CD14-positive monocyte (primary cell): ENCODE data around the gene DTL. TPM values are rescaled to one million over a fixed set of nuclear protein-coding genes. Genes with fewer than 3 reads are reported as not detected.
A peak's percentile ranks its signal among the peaks of the same experiment; 100 is the strongest.

Experiments
- DNase-seq, 3 donors: peaks; one replicate each; pipeline ENCODE4 v3.0.0-alpha.2; 2011 to 2022
- H2AFZ ChIP-seq: 2 replicates; pipeline ENCODE4 v1.6.0; 2012; ENCODE audit warnings: mild to moderate bottlenecking, low read depth, low read length, inconsistent platforms; ENCODE audit not compliant: insufficient read depth, poor library complexity, severe bottlenecking
- H3K27ac ChIP-seq, 2 donors: 1 replicate in 1 of 2; 2 replicates in 1 of 2; pipeline ENCODE4 v1.5.1; 2012 to 2013; ENCODE audit warnings: low read length in 2 of 2, control low read depth in 1 of 2, inconsistent platforms in 1 of 2, low read depth in 1 of 2, mild to moderate bottlenecking in 1 of 2
- H3K27me3 ChIP-seq, 2 donors: one replicate each; pipeline versions ENCODE4 v1.6.0 to v1.6.1; 2011 to 2013; ENCODE audit warnings: low read length in 2 of 2; ENCODE audit not compliant: control insufficient read depth in 2 of 2, insufficient read depth in 2 of 2
- H3K36me3 ChIP-seq, 2 donors: replicated peaks in 1 of 2; 1 replicate in 1 of 2; 2 replicates in 1 of 2; pipeline versions ENCODE4 v1.5.1 to v1.6.1; 2012 to 2013; ENCODE audit warnings: low read length in 2 of 2, control low read depth in 1 of 2, inconsistent platforms in 1 of 2, mild to moderate bottlenecking in 1 of 2; ENCODE audit not compliant: insufficient read depth in 2 of 2, control insufficient read depth in 1 of 2
- H3K4me1 ChIP-seq, 2 donors: 1 replicate in 1 of 2; 2 replicates in 1 of 2; pipeline versions ENCODE4 v1.5.1 to v1.6.1; 2012 to 2013; ENCODE audit warnings: low read length in 2 of 2, control low read depth in 1 of 2, inconsistent platforms in 1 of 2, mild to moderate bottlenecking in 1 of 2, moderate library complexity in 1 of 2; ENCODE audit not compliant: insufficient read depth in 2 of 2, control insufficient read depth in 1 of 2
- H3K4me2 ChIP-seq: replicated peaks from 2 replicates; pipeline ENCODE3; 2012; ENCODE audit warnings: low read length, moderate library complexity, mild to moderate bottlenecking; ENCODE audit not compliant: poor library complexity, severe bottlenecking; ENCODE audit errors: extremely low read depth
- H3K4me3 ChIP-seq, 3 experiments: fragments of 200-600 bp in 1 of 3; sonication (generic) in 1 of 3; replicated peaks in 1 of 3; 1 replicate in 2 of 3; 2 replicates in 1 of 3; pipeline ENCODE4 v1.5.1; 2011 to 2013; ENCODE audit warnings: low read length in 3 of 3, mild to moderate bottlenecking in 3 of 3, control low read depth in 2 of 3, low read depth in 2 of 3, inconsistent platforms in 1 of 3, moderate library complexity in 1 of 3
- H3K79me2 ChIP-seq: 2 replicates; pipeline ENCODE4 v1.6.0; 2012; ENCODE audit warnings: mild to moderate bottlenecking, control low read depth, inconsistent platforms, low read length, moderate library complexity; ENCODE audit not compliant: insufficient read depth
- H3K9ac ChIP-seq: 2 replicates; pipeline ENCODE4 v1.6.0; 2017; ENCODE audit warnings: low read length, mild to moderate bottlenecking; ENCODE audit not compliant: insufficient read depth, poor library complexity, severe bottlenecking
- H3K9me3 ChIP-seq, 2 donors: replicated peaks in 1 of 2; 1 replicate in 1 of 2; 2 replicates in 1 of 2; pipeline versions ENCODE4 v1.5.1 to v1.6.1; 2012 to 2013; ENCODE audit warnings: low read length in 2 of 2, control low read depth in 1 of 2; ENCODE audit not compliant: control insufficient read depth in 1 of 2, insufficient read depth in 1 of 2
- H4K20me1 ChIP-seq: 2 replicates; pipeline ENCODE4 v1.6.0; 2012; ENCODE audit warnings: mild to moderate bottlenecking, low read length, control low read depth, moderate library complexity; ENCODE audit not compliant: insufficient read depth
- H3K27ac Mint-ChIP-seq, 7 donors: one replicate each; pipeline ENCODE4 v1.8.0; 2020; ENCODE audit warnings: mild to moderate bottlenecking in 7 of 7, mixed read lengths in 7 of 7, moderate library complexity in 6 of 7, inconsistent platforms in 2 of 7
- H3K27me3 Mint-ChIP-seq, 3 donors: one replicate each; pipeline ENCODE4 v1.8.0; 2021 to 2022; ENCODE audit warnings: low read depth in 3 of 3, mild to moderate bottlenecking in 3 of 3, mixed read lengths in 3 of 3, moderate library complexity in 3 of 3, inconsistent platforms in 1 of 3
- H3K36me3 Mint-ChIP-seq, 2 donors: one replicate each; pipeline ENCODE4 v1.8.0; 2020; ENCODE audit warnings: mixed read lengths in 2 of 2, inconsistent platforms in 1 of 2, mild to moderate bottlenecking in 1 of 2
- H3K4me1 Mint-ChIP-seq: one replicate; pipeline ENCODE4 v1.8.0; 2020; ENCODE audit warnings: mild to moderate bottlenecking, mixed read lengths
- H3K4me3 Mint-ChIP-seq, 2 donors: one replicate each; pipeline ENCODE4 v1.8.0; 2020; ENCODE audit warnings: mild to moderate bottlenecking in 2 of 2, mixed read lengths in 2 of 2, moderate library complexity in 1 of 2
- H3K9me3 Mint-ChIP-seq, 7 donors: one replicate each; pipeline ENCODE4 v1.8.0; 2020 to 2022; ENCODE audit warnings: mixed read lengths in 7 of 7, mild to moderate bottlenecking in 6 of 7, moderate library complexity in 6 of 7, inconsistent platforms in 2 of 7
- WGBS: methylation state at CpG from one replicate; pipeline ENCODE4 v1.1.5; 2013; ENCODE audit warnings: missing lambda C conversion rate; ENCODE audit not compliant: insufficient coverage; 5-methylcytosine and 5-hydroxymethylcytosine counted together
- intact Hi-C, 2 donors: fragments of 100-400 bp; cut with micrococcal nuclease; formaldehyde crosslinking; loops; one replicate each; pipeline versions ENCODE4 v1.15.0 to v1.15.1; 2023
- polyA plus RNA-seq, 3 donors: library from polyadenylated mRNA; depleted of rRNA in 1 of 3; unstranded in 2 of 3; stranded (reverse) in 1 of 3; fragments of 300-500 nt in 2 of 3; fragments of >200 nt in 1 of 3; fragmentation: Illumina TruSeq in 2 of 3; gene quantifications; 1 replicate in 2 of 3; 2 replicates in 1 of 3; pipeline ENCODE4 v1.2.3, GENCODE V29; 2012 to 2021
- TF ChIP-seq, protein P1 (sequence below): fragments of 200-600 bp; IDR thresholded peaks from one replicate; pipeline ENCODE4 v1.8.0; 2022; ENCODE audit warnings: antibody characterized with exemption, mild to moderate bottlenecking

DTL gene
- polyA plus RNA-seq, 3 donors, result not detected

- Mint-ChIP-seq H3K27ac (no peak overlapping the region), H3K9me3 (no peaks in the 10 kb centered on the region), H3K4me3 (no peak overlapping the region), H3K27me3 (no peaks in the 10 kb centered on the region), H3K36me3 (peaks cover 4 to 20% of the 10 kb centered on the region in 2 donors), H3K4me1 (no peaks in the 10 kb centered on the region)
- no peak for DNase-seq
- Histone ChIP-seq H3K36me3 (peaks cover 3 to 10% of the 10 kb centered on the region in 2 donors), H4K20me1 (no peaks in the 10 kb centered on the region), H3K4me3 (no peak overlapping the region), H3K4me2 (no peak overlapping the region), H3K9me3 (no peaks in the 10 kb centered on the region), H3K79me2 (no peaks in the 10 kb centered on the region), H3K9ac (no peak overlapping the region), H3K27me3 (no peaks in the 10 kb centered on the region), H3K4me1 (peaks cover 12 to 17% of the 10 kb centered on the region in 2 donors), H3K27ac (no peak overlapping the region), H2AFZ (peak overlapping the region; percentile 7)
- WGBS, result no CpG with 5 or more reads among the region's 1 CpG
- TF ChIP-seq, protein P1, sequence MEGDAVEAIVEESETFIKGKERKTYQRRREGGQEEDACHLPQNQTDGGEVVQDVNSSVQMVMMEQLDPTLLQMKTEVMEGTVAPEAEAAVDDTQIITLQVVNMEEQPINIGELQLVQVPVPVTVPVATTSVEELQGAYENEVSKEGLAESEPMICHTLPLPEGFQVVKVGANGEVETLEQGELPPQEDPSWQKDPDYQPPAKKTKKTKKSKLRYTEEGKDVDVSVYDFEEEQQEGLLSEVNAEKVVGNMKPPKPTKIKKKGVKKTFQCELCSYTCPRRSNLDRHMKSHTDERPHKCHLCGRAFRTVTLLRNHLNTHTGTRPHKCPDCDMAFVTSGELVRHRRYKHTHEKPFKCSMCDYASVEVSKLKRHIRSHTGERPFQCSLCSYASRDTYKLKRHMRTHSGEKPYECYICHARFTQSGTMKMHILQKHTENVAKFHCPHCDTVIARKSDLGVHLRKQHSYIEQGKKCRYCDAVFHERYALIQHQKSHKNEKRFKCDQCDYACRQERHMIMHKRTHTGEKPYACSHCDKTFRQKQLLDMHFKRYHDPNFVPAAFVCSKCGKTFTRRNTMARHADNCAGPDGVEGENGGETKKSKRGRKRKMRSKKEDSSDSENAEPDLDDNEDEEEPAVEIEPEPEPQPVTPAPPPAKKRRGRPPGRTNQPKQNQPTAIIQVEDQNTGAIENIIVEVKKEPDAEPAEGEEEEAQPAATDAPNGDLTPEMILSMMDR, result no peak
- intact Hi-C loops, result no loop called here
Measured at GRCh38 chr1:212108187-212108586, 72.6 kb downstream of the DTL start.

DNA sequence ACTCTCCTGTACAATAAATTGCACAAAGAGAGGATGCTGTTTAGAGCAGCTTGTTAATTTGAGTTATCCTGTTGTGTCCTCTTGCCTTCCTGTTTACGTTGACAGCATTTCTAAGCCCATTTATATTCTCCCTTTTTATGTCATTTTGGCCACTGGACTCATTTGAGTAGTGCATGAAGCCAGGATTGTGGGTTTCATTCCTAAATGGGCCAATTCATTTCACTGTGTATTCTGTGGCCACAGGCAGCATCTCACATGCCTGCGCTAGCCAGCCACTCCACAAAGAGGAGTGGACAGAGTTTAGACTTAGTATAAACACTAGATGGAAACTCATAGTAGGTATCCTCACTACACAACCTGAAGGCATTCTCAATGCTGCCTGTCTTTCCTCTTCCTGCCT is 73.4 kb downstream of the DTL start:
- TF ChIP-seq, protein P1, result no peak
- intact Hi-C loops, result no loop called here
- peaks cover 4 to 16% of the 10 kb centered on the region in 2 donors for H3K36me3 Mint-ChIP-seq
- Histone ChIP-seq H3K36me3 (peaks cover 3 to 4% of the 10 kb centered on the region in 2 donors), H3K4me2 (no peak overlapping the region), H4K20me1 (no peaks in the 10 kb centered on the region), H3K9ac (no peak overlapping the region), H3K4me3 (no peak overlapping the region), H3K27me3 (no peaks in the 10 kb centered on the region), H3K9me3 (no peaks in the 10 kb centered on the region), H3K79me2 (no peaks in the 10 kb centered on the region), H3K4me1 (peaks cover 12 to 17% of the 10 kb centered on the region in 2 donors), H3K27ac (no peak overlapping the region), H2AFZ (no peak overlapping the region)
- no peaks in the 10 kb centered on the region for H3K9me3 Mint-ChIP-seq
- no peak overlapping the region for H3K4me3 Mint-ChIP-seq
- no peak for DNase-seq
- no peaks in the 10 kb centered on the region for H3K27me3 Mint-ChIP-seq
- H3K4me1 Mint-ChIP-seq, result no peaks in the 10 kb centered on the region
- WGBS, result no CpG with 5 or more reads among the region's 2 CpGs
- H3K27ac Mint-ChIP-seq, result no peak overlapping the region
